GM19043 (cell line): Measurements from ENCODE around the gene NIFK.
"Not testable (repeated sequence)": the region's sequence is repeated elsewhere in the genome, so short reads cannot be mapped to it uniquely, and the experiment has no call there.

Source experiments
- ATAC-seq: cut with Tn5 transposase; IDR thresholded peaks from one replicate; pipeline ENCODE4 v1.9.1; 2021; ENCODE audit warnings: low read depth; ENCODE audit not compliant: unreplicated experiment

The NIFK gene

GRCh38 chr2:121697108-121697631 lies 39.5 kb downstream of the NIFK start:
- no peak for ATAC-seq

DNA sequence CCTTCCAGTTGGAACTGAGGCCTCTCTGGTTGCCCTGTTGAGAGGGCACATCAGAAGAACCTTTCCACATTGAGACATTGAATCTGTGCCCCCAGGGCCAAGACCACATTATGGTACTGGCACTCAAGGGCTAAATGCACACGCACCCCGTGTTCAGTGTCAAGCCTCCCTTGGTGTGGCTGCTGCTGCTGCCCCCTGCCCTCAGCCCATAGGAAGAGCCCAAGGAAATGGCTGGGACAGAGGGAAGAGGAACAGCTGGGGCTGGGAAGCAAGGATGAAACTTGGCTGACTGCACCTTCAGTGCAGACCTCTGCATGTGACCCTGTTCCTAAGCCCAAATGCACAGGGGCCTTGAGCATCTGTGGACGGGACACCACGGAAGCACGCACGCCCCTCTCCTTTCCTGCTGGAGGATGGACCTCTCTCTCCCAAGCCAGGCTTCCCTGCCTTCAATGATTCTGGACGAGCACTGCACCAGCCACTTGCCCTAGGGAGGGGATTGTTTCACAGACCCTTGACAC lies 40.2 kb downstream of the NIFK start:
- no peak for ATAC-seq

DNA sequence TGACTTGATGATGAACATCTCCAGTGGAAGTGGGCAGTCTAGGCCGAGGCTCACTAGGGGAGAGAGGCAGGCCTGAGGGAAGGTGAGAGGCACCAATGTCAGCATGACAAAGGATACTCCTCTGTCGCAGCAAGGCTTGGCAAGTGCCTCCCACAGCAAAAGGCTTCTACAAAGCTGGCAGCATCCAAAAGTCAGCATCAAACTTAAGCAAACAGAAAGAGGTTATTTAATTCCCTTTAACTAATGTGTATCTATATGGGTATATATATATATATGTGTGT lies 41.6 kb downstream of the NIFK start:
- ATAC-seq, result no peak

DNA sequence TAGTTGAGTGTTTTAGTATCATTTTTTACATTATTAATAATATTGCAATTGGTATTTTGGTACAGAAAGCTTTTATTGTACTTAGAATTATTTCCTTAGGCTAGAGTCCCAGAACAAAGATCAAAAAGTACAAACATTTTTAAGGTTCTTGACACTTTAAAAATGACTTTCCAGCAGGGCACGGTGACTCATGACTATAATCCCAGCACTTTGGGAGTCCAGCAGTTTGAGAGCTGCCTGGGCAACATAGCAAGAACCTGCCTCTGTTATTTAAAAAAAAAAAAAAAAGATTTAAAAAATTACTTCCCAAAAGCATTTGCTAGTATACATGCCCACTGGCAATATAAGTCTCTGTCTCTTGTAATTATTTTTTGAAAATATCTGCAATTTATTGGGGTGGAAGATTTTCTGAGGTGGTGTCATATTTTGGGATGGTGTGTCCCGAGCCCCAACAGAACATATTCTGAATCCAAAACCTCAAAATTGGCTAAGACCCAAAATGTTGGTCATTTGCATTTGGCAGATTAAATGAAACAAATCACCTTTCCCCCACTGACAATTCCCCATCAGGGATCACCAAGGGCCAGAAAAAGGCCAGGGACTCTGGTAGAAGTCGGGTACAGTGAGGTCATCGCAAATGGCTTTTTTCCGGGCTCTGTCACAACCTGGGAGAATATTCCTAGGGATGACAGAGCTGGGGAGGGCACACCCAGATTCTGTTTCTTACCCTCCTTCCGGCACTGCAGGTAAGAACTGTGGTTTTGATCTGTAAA lies 42.1 kb downstream of the NIFK start:
- no peak for ATAC-seq

- not testable (repeated sequence) for ATAC-seq
Observed at GRCh38 chr2:121690572-121690971, 46.1 kb downstream of the NIFK start.

DNA sequence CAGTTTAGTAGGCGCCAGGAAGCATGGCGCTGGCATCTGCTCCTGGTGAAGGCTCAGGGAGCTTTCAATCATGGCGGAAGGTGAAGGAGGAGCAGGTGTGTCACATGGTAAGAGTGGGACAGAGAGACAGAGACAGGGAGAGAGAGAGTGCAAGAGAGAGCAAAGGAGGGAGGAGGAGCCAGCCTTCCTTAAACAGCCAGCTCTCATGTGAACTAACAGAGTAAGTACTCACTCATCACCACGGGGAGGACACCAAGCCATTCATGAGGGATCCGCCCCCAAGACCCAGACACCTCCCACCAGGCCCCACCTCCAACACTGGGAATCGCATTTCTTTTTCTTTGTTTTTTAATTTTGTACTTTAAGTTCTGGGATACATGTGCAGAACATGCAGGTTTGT lies 46.6 kb downstream of the NIFK start:
- ATAC-seq, result no peak

- no peak for ATAC-seq
Observed at GRCh38 chr2:121689356-121689755, 47.3 kb downstream of the NIFK start.

GRCh38 chr2:121688820-121689219 lies 47.9 kb downstream of the NIFK start:
- ATAC-seq, result no peak

DNA sequence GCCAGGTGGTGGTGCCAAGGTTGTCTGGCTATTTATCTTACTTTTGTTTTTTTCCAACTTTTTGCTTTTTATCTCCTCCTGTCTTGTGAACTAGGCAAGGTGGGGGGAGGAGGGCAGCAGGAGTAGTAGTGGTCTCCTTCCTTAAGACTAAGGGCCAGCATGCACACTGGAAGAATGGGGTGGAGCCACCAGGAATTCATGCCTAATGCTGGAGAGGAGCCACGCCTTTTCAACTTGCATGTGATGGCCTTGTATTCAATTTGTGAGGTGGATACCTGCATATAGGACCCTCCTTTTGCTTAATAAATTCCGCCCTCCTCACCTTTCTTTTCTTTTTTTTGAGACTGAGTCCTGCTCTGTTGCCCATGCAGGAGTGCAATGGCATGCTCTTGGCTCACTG lies 49.8 kb downstream of the NIFK start:
- no peak for ATAC-seq

GRCh38 chr2:121686218-121686617 lies 50.5 kb downstream of the NIFK start:
- no peak for ATAC-seq

DNA sequence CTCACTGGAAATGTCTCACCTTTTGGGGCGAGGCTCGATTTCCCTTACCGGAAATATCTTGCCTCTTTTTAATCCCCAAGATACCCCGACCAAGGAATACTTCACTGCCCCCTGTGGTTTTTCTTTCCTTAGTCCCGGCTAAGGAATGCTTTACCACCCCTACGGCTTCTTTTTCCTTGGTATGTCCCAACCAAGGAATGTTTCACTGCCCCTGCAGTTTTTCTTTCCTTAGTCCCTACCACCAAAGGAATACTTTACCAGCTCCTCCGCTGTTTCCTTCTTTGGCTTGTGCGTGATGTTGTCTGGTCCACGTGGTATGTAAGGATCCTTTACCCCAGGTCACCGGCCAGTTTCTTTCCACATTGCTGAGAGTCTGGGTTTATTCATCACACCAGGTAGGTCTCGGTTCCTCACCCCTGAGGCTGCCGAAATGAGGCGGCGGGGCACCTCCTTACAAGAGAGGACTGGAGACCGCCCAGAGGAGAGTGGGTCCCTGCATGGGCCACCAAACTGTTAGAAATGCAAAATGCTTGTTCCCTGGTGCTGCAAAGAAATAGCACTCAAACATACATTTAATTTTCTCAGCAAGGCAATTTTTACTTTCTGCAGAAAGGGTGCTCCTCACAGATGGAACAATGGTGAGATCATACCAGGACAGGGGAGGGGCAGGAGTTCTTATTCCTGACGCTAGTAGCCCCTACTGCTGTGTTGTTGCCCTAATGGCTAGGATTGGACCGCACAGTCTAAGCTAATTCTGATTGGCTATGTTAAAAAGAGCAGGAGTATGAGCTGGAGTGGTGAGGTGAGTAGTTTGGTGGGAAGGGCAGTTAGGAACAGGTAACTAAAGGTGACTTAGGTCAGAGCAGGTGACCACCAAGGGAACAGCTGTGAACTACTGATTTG lies 54.0 kb downstream of the NIFK start:
- ATAC-seq, result no peak

DNA sequence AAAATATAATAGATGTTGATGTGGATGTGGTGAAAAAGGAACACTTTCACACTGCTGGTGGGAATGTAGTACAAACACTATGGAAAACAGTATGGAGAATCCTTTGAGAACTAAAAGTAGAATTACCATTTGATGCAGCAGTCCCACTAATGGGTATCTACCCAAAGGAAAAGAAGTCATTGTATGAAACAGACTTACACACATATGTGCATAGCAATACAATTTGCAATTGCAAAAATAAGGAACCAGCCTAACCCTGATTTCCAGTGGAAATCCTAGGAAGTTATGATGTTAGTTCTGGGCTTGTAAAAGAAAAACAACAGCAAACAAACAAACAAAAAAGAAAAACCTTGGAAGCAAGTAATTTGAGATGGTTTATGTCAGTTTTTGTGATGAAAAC lies 58.8 kb downstream of the NIFK start:
- ATAC-seq, result no peak
